Left lobe of liver (tissue), 2 donors: ENCODE results near the gene A3GALT2. TPM values are rescaled to one million over a fixed set of nuclear protein-coding genes. Genes with fewer than 3 reads are reported as not detected.

Source experiments
- ATAC-seq: fragments of 200-7000 bp; cut with Tn5 transposase; one replicate; pipeline ENCODE4 v1.9.1; 2020; ENCODE audit warnings: mild to moderate bottlenecking, moderate library complexity
- DNase-seq: peaks from one replicate; pipeline ENCODE4 v3.0.0-alpha.2; 2020; ENCODE audit warnings: low spot score
- total RNA-seq: library from RNA; stranded (reverse); gene quantifications from one replicate; pipeline ENCODE4 v1.2.1, GENCODE V29; 2021
- donor health status: DM: no; HTN: no; CAD: no; lungs with moderate emphysema.
- donor health status: DM: no; HTN: yes; CAD: no.

A3GALT2 gene
- total RNA-seq, 1 donor from 2014 or later = not detected

DNA sequence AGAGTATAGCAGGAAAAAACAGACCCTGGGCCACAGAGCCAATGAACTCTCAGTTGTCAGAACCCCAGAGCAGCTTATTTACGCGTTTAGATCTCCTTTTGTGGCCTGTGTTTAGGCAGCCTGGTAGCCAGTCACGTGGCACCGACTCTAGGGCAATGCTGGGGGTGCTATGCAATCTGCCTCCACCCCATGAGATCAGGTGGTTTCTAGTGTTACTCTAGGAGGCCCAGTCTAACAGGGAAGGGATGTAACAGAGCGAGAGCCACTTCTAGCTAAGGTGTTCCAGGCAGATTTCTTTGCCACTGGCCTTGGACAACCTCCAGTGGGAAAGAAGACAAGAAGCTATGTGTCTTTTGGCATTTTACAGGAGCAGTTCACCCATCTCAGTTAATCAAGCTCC is 12.0 kb upstream of the A3GALT2 start:
- DNase-seq (no peak), ATAC-seq (peak; percentile 4)

DNA sequence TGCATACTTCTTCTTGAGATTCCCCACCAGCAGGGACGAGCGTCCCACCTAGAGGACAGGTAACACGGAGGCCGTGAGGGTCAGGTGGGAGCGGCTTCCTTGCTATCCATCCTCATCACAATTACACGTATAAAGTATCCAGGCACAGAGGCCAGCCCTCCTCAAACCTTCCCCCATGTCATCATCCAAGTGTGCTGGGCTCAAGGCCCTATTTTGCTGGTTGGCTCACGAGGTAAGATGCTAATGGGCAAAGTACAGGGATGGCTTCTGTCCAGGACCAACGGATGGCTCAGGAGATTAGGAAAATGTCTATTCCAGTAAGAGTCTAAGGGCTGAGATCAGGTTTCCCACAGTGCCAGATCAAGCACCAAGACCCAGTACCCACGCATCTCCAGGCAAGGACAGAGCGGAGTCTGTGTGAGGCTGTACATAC is 11.5 kb upstream of the A3GALT2 start:
- ATAC-seq (peak; percentile 2), DNase-seq (no peak)

DNA sequence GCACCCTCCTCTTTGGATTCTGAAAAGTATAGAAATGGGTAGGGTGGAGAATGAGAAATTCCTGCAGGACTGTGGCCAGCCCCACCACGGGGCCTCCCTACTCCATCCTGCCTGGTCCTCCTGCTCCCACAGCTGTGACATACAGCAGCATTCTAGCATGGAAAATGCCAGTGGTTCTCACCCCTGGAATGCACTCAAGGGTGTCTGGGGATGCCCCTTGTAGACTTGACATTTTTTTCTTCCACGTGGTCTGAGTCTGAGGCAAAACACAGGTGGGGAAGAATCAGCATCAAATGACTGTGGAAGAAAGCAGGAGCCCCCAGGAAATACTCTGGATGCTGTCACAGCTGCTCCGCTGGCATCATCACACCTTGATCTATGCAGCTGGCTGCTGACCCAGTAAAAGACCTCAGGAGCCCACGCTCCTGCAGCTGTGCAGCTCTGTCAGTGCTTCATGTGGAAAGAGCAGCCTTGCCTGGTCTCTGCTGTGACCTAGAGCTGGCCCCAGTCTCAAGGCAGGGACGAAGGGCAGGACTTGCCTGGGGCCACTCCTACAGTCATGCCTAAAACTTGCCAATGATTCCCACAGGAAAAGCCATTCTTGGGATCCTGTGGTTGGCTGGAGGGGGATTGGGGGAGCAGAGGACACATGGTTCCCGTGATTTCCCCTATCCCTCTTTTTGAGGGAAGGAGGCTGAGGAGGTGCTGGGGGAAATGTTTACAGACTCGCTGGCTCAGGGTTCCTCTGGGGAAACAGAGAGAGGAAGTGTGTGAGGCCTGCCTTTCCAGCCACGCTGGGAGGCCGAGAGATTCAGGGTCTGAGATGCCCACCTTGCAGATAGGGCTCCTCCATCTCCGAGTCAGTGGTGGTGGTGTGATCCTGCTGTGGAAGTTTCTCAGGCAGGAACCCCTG is 10.8 kb upstream of the A3GALT2 start:
- no peak for ATAC-seq
- no peak for DNase-seq

DNA sequence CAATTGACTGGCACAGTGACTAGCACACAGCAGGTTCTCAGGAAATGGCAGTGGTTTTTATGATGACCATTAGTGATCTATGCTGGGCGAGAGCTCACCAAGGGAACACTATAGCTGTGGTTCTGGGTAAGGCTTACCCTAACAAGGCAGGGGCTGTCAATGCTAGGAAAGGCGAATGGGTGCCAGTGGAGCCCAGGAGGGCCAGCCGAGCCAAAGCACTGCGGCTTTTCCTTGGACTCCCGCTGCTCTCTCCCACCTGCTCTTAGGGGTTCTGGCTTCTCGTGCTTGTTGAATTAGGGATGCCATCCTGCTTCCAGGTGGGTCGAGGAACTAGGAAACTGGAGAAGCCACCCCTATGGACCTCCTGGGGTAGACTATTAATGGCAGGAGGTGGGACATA is 10.0 kb upstream of the A3GALT2 start:
- ATAC-seq (no peak), DNase-seq (no peak)

DNA sequence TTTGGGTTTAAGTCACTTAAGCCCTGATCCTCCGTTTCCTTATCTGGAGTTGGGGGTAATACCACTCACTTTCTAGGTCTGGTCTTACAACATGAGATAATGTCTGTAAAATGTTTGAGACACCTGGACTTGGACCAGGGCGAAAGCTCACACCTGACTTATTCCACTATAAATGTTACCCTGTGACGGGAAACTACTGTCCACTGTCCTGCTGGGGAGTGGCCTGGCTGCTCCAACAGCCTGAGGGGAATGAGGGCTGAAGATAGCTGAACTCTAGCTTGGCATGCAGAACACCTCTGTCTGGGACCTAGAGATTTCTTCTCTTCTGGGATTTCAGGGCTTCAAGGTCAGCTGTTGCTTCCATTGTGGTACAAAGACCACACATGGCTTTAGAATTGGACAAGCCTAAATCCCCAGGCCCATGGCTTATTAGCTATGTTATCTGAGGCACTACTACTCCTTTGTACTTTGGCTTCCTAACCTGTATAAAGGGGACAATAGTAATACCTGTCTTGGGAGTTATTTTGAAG is 9.5 kb upstream of the A3GALT2 start:
- DNase-seq (no peak), ATAC-seq (no peak)

DNA sequence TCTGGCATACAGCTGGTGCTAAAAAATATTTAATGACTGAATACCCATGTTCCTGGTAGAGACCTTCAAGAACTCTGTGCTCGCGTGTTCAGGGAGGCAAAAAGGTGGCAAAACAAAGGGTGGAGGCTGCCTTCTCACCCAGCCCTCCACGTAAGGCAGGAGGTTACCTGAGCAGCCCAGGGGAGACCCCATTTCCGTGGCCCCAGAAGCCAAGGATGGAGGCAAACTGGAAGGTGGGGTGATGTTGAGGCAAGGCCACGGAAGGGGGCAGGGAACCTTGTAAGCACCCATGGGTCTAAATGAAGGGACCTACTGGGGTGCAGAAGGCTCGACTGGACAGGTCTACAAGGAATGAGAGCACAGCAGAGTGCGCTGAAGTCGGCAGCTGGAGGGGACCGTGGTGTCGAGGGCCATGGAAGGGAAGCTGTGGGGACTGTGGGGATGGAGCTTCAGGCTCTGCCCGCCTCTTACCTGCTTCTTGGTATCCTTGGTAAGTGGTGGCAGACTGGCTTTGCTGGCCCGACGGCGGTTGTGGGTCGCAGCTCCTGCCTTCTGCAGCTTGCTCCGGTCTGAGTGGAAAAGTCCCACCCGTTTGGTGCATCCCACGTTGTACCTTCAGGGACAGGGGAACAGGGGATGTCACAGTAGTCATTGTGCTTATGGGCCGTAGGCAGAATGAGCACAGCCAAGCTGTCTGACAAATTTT is 8.9 kb upstream of the A3GALT2 start:
- ATAC-seq = no peak
- DNase-seq = no peak

DNA sequence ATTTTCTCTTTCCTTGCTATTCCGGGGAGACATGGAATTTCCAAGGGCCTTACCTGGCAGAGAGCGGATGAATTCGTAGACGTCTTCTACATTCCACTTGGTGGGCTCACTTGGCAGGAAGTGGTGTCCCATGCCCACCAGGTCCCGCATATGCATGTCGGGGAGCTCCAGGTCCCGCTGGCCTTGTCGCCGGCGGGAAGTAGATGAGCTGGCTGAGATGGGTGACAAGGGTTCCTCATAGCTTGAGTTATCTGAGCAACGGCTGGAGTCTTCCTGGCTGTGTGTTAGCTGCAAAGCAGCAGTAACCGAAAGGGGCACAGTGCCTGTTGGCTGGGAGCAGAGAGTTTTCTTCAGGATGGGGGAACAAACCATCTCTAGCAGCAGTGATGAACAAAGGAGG is 7.9 kb upstream of the A3GALT2 start:
- ATAC-seq (no peak), DNase-seq (no peak)

DNA sequence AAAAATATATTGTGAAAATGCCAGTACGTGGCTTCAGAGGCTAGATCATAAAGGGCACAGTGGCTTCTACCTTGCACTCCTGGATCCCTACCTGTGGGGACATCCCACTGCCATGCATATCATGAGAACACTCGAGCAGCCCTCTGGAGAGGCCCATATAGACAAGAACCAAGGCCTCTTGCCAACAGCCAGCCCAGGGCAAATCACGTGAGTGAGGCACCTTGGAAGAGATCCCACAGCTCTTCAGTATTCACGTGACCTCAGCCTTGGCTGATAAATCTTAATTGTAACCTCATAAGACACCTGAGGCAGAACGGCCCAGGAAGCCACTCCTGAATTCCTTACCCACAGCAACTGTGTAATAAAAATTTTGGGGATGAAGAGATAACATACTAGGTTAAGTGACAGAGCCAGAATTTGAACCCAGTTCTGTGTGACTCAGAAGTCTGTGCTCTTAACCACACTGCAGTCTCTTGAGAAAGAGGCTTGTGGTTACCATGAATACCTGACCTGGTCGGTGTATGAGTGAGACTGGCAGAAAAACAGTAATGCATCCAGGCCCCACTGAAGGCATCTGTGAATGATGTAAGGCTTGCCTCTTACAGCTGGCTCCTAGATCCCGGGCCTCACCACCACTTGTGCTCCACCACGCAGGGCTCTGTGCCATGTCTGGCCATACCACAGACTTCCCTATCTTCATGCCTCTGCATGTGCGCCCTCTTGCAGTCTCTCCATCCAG is 6.9 kb upstream of the A3GALT2 start:
- peak; percentile 77 for DNase-seq
- peak; percentile 69 for ATAC-seq

DNA sequence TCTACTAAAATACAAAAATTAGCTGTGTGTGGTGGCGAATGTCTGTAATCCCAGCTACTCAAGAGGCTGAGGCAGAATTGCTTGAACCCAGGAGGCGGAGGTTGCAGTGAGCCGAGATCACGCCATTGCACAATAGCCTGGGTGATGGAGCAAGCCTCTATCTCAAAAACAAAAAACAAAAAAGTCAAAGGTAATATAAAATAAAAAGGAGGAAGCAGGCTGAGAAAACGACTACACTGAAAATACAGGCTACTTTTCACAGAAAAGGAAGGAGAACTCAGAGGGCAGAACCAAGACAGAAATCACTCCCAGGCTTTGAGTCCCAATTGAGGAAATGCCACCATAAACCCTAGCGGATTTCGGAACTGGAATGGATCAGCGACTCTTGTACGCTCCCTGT is 5.9 kb upstream of the A3GALT2 start:
- DNase-seq (no peak), ATAC-seq (no peak)

DNA sequence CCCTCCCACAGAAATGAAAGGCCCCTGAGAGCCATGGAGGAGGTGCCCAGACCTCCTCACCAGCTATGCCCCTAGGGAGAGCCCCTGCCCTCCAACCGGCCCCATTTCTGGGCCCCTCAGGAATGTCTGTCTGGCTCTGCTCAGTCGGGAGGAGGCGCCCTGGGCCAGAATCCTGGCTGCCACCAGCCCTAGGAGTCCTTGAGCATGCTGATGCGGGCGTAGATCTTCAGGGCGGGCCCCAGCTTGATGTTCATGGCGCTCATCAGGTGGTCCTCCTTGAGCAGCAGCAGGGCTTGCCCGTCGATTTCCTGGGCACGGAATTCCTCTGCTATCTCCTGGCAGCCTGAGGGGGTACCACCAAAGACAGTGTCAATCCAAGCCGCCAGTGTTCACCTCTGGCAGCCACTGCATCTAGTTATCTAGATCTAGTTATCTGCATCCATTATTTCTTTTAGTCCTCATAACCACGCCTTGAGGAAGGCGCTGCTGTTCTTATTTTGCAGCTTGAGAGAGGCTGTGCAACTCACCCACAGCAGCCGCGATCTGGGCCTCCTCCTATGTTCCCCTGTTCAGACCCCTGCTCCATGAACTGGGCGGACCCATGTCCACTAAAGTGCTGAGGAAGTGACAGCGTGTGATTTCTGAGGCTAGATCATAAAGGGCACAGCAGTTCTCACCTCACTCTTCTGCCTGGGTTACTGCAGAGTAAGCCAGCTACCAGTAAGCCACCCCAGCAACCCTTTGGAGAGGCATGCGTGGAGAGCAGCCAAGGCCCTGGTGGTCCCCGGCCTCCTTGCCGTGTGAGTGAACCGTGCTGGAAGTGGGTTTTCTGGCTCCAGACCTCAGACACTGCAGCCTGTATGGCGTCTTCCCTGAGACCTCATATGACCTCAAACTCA is 4.0 kb upstream of the A3GALT2 start:
- DNase-seq (no peak), ATAC-seq (no peak)

DNA sequence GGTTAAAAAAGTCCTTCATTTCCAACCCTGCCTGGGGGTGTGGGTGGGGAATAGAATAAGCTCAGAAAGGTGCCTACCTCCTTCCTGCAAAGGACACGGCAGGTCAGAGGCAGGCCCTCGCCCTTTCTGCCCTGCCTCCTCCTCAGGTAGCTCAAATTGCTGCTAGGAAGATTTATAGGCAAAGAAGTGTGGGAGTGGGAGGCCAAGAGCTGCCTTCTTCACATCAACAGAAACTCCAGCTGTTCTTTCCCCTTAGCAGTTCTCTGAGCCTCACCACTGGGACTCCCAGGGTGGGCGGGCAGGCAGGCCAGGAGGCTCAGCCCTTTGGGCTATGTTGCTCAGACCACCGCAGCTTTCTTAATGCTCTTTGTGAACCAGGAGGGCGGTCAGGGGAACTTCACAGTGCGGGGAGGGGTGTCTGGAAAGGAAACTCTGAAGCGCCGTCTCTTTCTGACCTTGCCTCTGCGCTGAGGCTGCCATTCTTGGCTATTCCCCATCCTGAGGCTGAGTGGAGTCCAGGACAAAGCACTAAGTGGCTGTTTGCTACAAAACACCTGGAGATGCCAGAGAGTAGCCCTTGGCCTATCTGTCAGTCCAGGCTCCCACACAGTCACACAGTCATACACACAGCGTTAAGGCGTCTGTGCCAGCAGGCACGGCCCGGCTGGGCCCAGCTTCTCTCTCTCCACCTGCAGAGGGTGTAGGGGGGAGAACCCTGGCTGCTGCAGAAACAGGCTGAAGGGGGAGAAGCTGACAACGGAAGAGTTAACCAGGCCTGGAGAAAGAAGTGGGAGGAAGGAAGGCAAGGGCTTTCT is 3.0 kb upstream of the A3GALT2 start:
- DNase-seq = no peak
- ATAC-seq = no peak

DNA sequence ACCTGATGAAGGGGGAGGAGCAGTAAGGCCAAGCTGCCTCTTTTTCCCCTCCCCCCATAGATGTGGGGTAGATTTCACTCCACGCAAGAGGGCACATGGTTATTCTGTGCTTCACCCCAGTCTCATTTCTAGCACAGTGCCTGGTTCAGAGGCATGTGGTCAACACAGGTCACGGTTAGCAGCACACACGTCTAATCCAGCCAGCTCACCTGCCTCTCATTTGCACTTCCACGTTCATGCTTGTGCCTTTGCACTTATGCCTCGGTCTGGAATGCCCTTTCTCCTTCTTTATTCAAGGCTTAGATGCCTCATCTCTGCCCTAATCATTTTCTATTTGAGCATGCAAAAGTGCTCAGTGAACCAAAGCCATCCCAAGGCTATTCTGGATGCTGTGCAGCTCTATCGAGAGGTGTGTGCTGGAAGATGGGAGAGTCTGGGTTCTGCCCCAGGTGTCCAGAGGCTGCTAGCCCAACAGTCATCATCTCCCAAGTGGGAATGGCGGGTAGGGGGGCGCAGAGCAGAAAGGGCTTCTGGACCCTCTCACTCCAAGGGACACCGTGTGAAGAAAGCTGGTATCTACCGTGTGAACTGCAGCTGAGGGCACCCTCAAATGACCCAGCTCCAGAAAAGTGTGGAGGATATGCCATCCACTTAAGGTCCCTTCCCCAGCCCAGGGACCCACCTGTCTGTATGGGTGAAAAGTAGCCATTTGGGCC is 2.1 kb upstream of the A3GALT2 start:
- DNase-seq (no peak), ATAC-seq (no peak)

DNA sequence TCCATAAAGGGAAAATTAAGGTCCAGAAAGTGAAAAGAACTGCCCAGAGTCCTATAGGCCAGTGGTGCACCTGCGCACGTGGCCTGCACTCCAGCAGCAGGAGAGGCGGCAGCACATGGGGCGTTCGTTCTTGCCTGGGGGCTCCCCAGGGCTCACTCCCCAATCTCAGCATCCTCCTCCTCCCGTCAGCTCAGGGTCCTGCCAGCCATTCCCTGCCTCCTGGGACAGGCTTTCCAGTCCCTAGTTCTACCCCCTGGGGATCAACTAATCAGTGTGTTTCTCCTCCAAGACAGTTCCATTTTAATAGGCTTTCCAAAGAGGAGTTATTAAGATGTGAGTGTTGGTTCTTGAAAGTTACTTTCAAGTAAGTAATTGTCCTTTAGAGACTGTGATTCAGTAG is 1.2 kb upstream of the A3GALT2 start:
- ATAC-seq (no peak), DNase-seq (no peak)

DNA sequence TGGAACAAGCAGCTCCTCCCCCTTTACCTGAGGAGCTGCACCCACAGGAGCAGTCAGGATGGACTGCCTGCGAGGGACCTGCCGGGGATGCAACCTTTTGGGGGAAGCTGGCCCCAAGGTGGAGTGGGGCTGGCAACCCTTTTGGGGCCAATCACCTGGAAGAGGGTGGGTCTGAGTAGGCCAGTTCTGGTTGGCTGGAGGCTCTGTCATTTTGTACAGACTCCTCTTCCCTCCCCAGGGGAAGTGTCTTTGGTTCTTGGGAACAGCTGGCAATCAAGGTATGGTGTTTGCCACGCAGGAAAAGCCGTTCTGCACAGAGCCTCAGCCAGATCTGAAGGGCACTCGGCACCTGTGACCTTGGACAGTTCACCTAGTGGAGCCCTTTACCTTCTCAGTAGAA is 280 bp upstream of the A3GALT2 start:
- ATAC-seq = peak; percentile 30
- DNase-seq = no peak

DNA sequence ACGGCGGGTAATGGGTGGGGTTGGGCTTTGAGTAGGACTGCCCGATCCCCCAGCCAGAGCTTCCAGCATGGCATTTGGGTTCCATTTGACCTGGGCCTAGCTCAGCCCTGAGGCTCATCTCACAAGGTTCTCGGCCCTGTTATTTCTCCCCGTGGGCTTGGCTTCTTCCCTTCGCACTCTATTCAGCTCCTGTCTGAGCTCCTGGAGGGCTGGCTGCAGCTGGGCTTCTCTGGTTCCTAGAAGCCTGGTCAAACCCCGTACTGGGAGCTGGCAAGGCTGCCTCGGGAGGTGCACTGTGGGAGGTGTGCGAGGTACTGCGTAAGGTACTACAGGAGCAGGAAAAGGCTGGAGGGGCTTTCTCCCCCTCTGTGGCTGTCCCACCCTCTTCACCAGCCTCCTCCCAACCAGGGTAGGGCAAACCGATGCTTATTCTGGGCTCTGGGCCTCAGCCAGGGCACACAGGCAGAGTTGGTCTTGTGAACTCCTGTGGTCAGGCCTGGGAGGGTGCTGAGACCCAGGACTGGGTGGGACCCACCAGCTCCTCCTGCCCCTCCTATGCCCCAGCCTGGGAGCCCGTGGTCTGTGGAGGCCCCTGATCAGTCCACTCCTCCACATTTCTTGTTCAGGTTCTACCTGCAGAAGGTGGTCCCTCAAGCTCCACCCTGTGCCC is 814 bp downstream of the A3GALT2 start:
- DNase-seq (no peak), ATAC-seq (peak; percentile 9)

DNA sequence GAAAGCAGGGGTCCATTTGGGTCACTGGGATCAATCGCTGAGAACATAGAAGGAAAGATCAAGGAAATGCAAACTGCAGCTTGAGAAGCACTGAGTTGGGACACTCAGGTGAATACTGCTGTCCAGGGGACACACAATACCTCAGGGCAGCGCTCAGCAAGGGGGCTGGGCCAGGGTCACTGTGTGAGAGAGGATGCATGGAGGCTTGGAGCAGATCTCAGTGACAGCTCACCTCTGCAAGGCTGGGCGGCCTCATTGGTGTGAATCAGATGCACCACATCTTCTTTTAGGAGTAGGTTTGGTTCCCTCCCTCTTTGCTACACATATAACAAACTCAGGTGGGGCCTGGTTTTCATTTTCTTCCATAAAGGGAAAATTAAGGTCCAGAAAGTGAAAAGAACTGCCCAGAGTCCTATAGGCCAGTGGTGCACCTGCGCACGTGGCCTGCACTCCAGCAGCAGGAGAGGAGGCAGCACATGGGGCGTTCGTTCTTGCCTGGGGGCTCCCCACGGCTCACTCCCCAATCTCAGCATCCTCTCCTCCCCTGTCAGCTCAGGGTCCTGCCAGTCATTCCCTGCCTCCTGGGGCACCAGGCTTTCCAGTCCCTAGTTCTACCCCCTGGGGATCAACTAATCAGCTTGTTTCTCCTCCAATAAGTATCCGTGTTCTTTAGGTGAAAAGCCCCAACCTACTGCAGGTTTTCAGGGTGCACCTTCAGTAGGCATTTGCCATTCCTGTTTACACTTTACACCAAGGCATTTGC is 1.5 kb downstream of the A3GALT2 start:
- DNase-seq (no peak), ATAC-seq (no peak)

DNA sequence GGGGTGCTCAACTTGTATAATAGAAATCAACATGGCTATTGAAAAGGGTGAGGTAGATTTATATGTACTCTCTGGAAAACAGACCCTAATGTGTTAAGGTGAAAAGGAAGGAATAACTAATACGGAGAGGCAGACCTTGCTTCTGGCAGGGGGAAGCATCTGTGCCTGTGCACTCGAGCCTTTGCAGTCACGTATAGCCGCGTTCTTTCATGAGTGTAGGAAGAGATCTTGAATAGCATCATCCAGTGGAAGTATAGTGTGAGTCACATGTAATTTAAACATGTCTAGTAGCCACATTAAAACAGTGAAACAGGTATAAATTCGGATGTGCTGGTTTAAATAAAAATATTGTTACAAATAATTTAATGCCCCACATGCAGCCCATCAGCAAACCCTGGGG is 3.0 kb downstream of the A3GALT2 start:
- DNase-seq = no peak
- ATAC-seq = no peak
